HEK293 (cell line): Measurements from ENCODE around the gene NAT14.

ENCODE experiments used
- CTCF ChIA-PET: fragments of 350-600 bp; formaldehyde crosslinking; extraction: SDS; loops from one replicate; lab custom pipeline; 2021; ENCODE audit warnings: antibody characterized with exemption; lab: Yijun Ruan, JAX
- POLR2A ChIA-PET: fragments of 300-600 bp; formaldehyde crosslinking; extraction: SDS; loops from one replicate; lab custom pipeline; 2020; ENCODE audit warnings: antibody characterized with exemption, inconsistent platforms; lab: Yijun Ruan, JAX
- H3K27ac ChIP-seq: fragments of 200-500 bp; sonication (Bioruptor generic); 2 replicates; pipeline ENCODE4 v1.5.1; 2014; ENCODE audit warnings: low read depth, low read length, control low read depth, inconsistent platforms; ENCODE audit errors: extremely low read depth
- H3K36me3 ChIP-seq, 2 experiments: fragments of 200-500 bp in 1 of 2; sonication (Bioruptor generic) in 1 of 2; 1 replicate in 1 of 2; 2 replicates in 1 of 2; pipeline ENCODE4 v1.5.1; 2014 to 2017; ENCODE audit warnings: inconsistent platforms in 2 of 2, low read length in 2 of 2; ENCODE audit not compliant: control insufficient read depth in 2 of 2, insufficient read depth in 1 of 2
- H3K4me1 ChIP-seq: fragments of 200-500 bp; sonication (Bioruptor generic); 2 replicates; pipeline ENCODE4 v1.5.1; 2014; ENCODE audit warnings: mild to moderate bottlenecking, low read length, inconsistent platforms; ENCODE audit not compliant: control insufficient read depth, insufficient read depth
- H3K4me3 ChIP-seq: 2 replicates; pipeline ENCODE4 v1.5.1; 2011; ENCODE audit warnings: low read depth, mild to moderate bottlenecking, control low read depth, low read length, moderate library complexity
- H3K9me3 ChIP-seq: fragments of 200-500 bp; sonication (Bioruptor generic); 2 replicates; pipeline ENCODE4 v1.5.1; 2014; ENCODE audit warnings: low read depth, low read length, inconsistent platforms; ENCODE audit not compliant: control insufficient read depth, insufficient read depth
- BCL11A ChIP-seq: fragments of 450-650 bp; formaldehyde crosslinking; IDR thresholded peaks from 2 replicates; pipeline ENCODE4 v1.5.1; 2016; ENCODE audit warnings: low read depth, missing biosample characterization, missing genetic modification characterization
- GLIS2 ChIP-seq: fragments of 450-650 bp; formaldehyde crosslinking; IDR thresholded peaks from 2 replicates; pipeline ENCODE4 v1.5.1; 2016; ENCODE audit warnings: missing biosample characterization, missing genetic modification characterization
- HIC1 ChIP-seq: fragments of 450-650 bp; formaldehyde crosslinking; IDR thresholded peaks from 2 replicates; pipeline ENCODE4 v1.5.1; 2016; ENCODE audit warnings: missing biosample characterization, missing genetic modification characterization
- HOXD13 ChIP-seq: sonication (generic); formaldehyde crosslinking; IDR thresholded peaks from 2 replicates; pipeline ENCODE4 v1.8.0; 2022; ENCODE audit warnings: missing genetic modification reagents, borderline replicate concordance
- INSM2 ChIP-seq: fragments of 450-650 bp; formaldehyde crosslinking; IDR thresholded peaks from 2 replicates; pipeline ENCODE4 v1.5.1; 2016; ENCODE audit warnings: missing biosample characterization, missing genetic modification characterization
- KLF17 ChIP-seq: fragments of 450-650 bp; formaldehyde crosslinking; IDR thresholded peaks from 2 replicates; pipeline ENCODE4 v1.5.1; 2016; ENCODE audit warnings: missing biosample characterization, missing genetic modification characterization
- MEIS1 ChIP-seq: sonication (generic); formaldehyde crosslinking; IDR thresholded peaks from 2 replicates; pipeline ENCODE4 v1.8.1; 2022; ENCODE audit warnings: missing genetic modification reagents, mild to moderate bottlenecking, borderline replicate concordance
- PRDM10 ChIP-seq: fragments of 450-650 bp; formaldehyde crosslinking; IDR thresholded peaks from 2 replicates; pipeline ENCODE4 v1.5.1; 2016; ENCODE audit warnings: missing biosample characterization, missing genetic modification characterization
- REST ChIP-seq: fragments of 450-650 bp; formaldehyde crosslinking; IDR thresholded peaks from 2 replicates; pipeline ENCODE4 v1.5.1; 2016; ENCODE audit warnings: missing biosample characterization, missing genetic modification characterization
- SETDB1 ChIP-seq: IDR thresholded peaks from one replicate; pipeline ENCODE4 v1.6.1; 2017; ENCODE audit warnings: mild to moderate bottlenecking, low read length, moderate library complexity, mixed read lengths; ENCODE audit not compliant: insufficient read length
- TSHZ1 ChIP-seq: fragments of 450-650 bp; formaldehyde crosslinking; IDR thresholded peaks from 2 replicates; pipeline ENCODE4 v1.5.1; 2016; ENCODE audit warnings: missing biosample characterization, missing genetic modification characterization, borderline replicate concordance
- ZIC2 ChIP-seq: fragments of 450-650 bp; formaldehyde crosslinking; IDR thresholded peaks from 2 replicates; pipeline ENCODE4 v1.5.1; 2016; ENCODE audit warnings: missing biosample characterization, missing genetic modification characterization
- ZNF16 ChIP-seq: fragments of 450-650 bp; formaldehyde crosslinking; IDR thresholded peaks from 2 replicates; pipeline ENCODE4 v1.5.1; 2016; ENCODE audit warnings: low read depth, missing biosample characterization, missing genetic modification characterization
- ZNF292 ChIP-seq: fragments of 450-650 bp; formaldehyde crosslinking; IDR thresholded peaks from 2 replicates; pipeline ENCODE4 v1.5.1; 2016; ENCODE audit warnings: low read depth, missing biosample characterization, missing genetic modification characterization, borderline replicate concordance
- ZNF354C ChIP-seq: fragments of 450-650 bp; formaldehyde crosslinking; IDR thresholded peaks from 2 replicates; pipeline ENCODE4 v1.5.1; 2016; ENCODE audit warnings: missing biosample characterization, missing genetic modification characterization, low read depth, borderline replicate concordance
- ZNF449 ChIP-seq: fragments of 450-650 bp; formaldehyde crosslinking; IDR thresholded peaks from 2 replicates; pipeline ENCODE4 v1.5.1; 2017; ENCODE audit warnings: missing biosample characterization, mild to moderate bottlenecking, missing genetic modification characterization, moderate library complexity
- ZNF501 ChIP-seq: fragments of 450-650 bp; formaldehyde crosslinking; IDR thresholded peaks from 2 replicates; pipeline ENCODE4 v1.5.1; 2016; ENCODE audit warnings: missing biosample characterization, missing genetic modification characterization

Gene NAT14

GRCh38 chr19:55508120-55508519, 23.1 kb downstream of the NAT14 start (continued):
- TF ChIP-seq KLF17 (no peak), REST (no peak), ZNF354C (no peak), INSM2 (no peak), TSHZ1 (tag by site-specific recombination) (no peak), ZNF16 (tag by site-specific recombination) (no peak)

GRCh38 chr19:55516878-55517620, 32.1 kb downstream of the NAT14 start:
- ChIA-PET CTCF (interaction anchor here (0.6 to 5.0 kb wide), 26 partner anchors 9 to 636 kb away, joined by 3 to 50 read pairs (median 4); partner anchors contain the start of genes FIZ1, ZNF784 and ZNF865), POLR2A (interaction anchor here (0.8 to 1.2 kb wide), 2 partner anchors 55 to 107 kb away, joined by 3 read pairs; partner anchors contain the start of genes ISOC2 and ZNF784)
- Histone ChIP-seq H3K4me1 (no peaks in the 10 kb centered on the region), H3K4me3 (peak overlapping the region; percentile 37), H3K9me3 (no peaks in the 10 kb centered on the region), H3K27ac (no peak overlapping the region), H3K36me3 (no peaks in the 10 kb centered on the region)
- no peak for TF ChIP-seq ZNF449
- TF ChIP-seq ZNF501 (tag by site-specific recombination), result peak; percentile 53
- no peak for TF ChIP-seq HOXD13 (CRISPR knock-in tag)
- TF ChIP-seq ZIC2 (tag by site-specific recombination), result peak; percentile 66
- TF ChIP-seq PRDM10, result peak; percentile 66
- TF ChIP-seq MEIS1 (CRISPR knock-in tag), result no peak
- no peak for TF ChIP-seq SETDB1
- TF ChIP-seq BCL11A (tag by site-specific recombination), result peak; percentile 99
- TF ChIP-seq ZNF292 (tag by site-specific recombination), result no peak
- TF ChIP-seq GLIS2, result peak; percentile 34; the same call in 1 of the 2 replicates
- TF ChIP-seq HIC1 (tag by site-specific recombination), result peak; percentile 93
